Adrenal gland (tissue), 5 donors: Measurements from ENCODE around the gene COMT.

Experiments used
- CTCF ChIP-seq, 6 experiments: fragments of 450-650 bp in 4 of 6; fragments of 200-600 bp in 2 of 6; sonication (generic) in 1 of 6; IDR thresholded peaks; 1 replicate in 5 of 6; 2 replicates in 1 of 6; pipeline versions ENCODE4 v1.5.1 to v1.8.0; 2016 to 2021; ENCODE audit warnings: antibody characterized with exemption in 6 of 6, mild to moderate bottlenecking in 2 of 6, moderate library complexity in 1 of 6
- POLR2A ChIP-seq, 2 donors: fragments of 450-650 bp; IDR thresholded peaks; one replicate each; pipeline ENCODE4 v1.6.1; 2017; ENCODE audit warnings: antibody characterized with exemption in 2 of 2, mild to moderate bottlenecking in 2 of 2, moderate library complexity in 1 of 2
- donor health status: DM: no; HTN: no; CAD: no.

GRCh38 chr22:19900707-19901436 is 40.7 kb upstream of the COMT start:
- TF ChIP-seq CTCF (IDR thresholded peaks at IDR 0.05) (no peak), POLR2A (IDR thresholded peaks at IDR 0.05) (no peak)
